K562 (cell line): ENCODE results near the gene SLC22A16.

Source experiments
- CAMTA2 ChIP-seq: fragments of 250-450 bp; sonication (Bioruptor Pico); conservative IDR thresholded peaks from 2 replicates; pipeline ENCODE4 v1.5.1; 2022
- CEBPB ChIP-seq: fragments of 450-650 bp; IDR thresholded peaks from 2 replicates; pipeline ENCODE4 v1.6.1; 2016; ENCODE audit warnings: missing genetic modification characterization, missing compliant biosample characterization
- TF ChIP-seq, protein P1 (sequence below), 3 experiments: IDR thresholded peaks in 2 of 3; conservative IDR thresholded peaks in 1 of 3; 2 replicates each; pipeline ENCODE4 v1.5.1; 2011 to 2012; ENCODE audit warnings: low read length in 3 of 3, mild to moderate bottlenecking in 3 of 3, control low read depth in 2 of 3, improper control_type of control experiment in 1 of 3, inconsistent platforms in 1 of 3, low read depth in 1 of 3, mixed read lengths in 1 of 3, moderate library complexity in 1 of 3; ENCODE audit not compliant: insufficient read depth in 2 of 3

DNA sequence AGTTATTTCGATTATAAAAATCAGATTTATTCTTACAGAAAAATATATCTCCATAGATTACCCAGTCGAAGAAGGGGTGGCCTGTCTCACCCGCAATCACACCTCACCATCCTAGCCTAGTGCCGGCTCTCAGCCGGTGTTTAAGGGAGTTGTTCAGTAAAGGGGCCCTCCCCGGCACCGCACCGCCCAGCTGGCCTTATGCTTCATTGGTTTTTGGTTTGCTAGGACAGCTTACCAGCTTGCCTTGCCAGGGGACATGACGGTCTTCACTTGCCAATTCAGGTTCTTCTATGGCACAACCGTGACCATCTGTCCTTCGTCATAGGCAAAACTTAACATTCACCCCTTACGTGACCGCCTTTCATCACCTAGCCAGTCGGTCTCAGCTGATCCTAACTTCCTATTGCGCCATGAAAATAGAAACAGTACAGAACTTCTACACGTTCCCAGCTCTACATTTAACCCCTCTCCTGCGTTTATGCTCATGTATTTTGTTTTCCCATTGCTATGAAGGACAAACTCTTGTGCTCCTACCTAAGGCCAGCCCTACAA is 44.7 kb upstream of the SLC22A16 start:
- TF ChIP-seq CEBPB (no peak), CAMTA2 (CRISPR knock-in tag) (no peak)
- TF ChIP-seq, protein P1, sequence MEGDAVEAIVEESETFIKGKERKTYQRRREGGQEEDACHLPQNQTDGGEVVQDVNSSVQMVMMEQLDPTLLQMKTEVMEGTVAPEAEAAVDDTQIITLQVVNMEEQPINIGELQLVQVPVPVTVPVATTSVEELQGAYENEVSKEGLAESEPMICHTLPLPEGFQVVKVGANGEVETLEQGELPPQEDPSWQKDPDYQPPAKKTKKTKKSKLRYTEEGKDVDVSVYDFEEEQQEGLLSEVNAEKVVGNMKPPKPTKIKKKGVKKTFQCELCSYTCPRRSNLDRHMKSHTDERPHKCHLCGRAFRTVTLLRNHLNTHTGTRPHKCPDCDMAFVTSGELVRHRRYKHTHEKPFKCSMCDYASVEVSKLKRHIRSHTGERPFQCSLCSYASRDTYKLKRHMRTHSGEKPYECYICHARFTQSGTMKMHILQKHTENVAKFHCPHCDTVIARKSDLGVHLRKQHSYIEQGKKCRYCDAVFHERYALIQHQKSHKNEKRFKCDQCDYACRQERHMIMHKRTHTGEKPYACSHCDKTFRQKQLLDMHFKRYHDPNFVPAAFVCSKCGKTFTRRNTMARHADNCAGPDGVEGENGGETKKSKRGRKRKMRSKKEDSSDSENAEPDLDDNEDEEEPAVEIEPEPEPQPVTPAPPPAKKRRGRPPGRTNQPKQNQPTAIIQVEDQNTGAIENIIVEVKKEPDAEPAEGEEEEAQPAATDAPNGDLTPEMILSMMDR (IDR thresholded peaks at IDR 0.05 in 2 of 3, conservative IDR thresholded peaks at IDR 0.05 in 1 of 3; ENCODE audit: insufficient read depth in 2 of 3, low read depth in 1 of 3, low read length in 3 of 3): no peak
